PC-9 (cell line): ENCODE data around the gene TRABD2A. TPM values are rescaled to one million over a fixed set of nuclear protein-coding genes. Genes with fewer than 3 reads are reported as not detected.

Source experiments
- BruUV-seq: library from RNA; stranded (reverse); fragments of 400-500 nt; replicated peaks from 2 replicates; lab custom pipeline; 2021; lab: Mats Ljungman, UMichigan
- CTCF ChIA-PET: fragments of 300-600 bp; sonication (Branson Sonifier 250); formaldehyde crosslinking; loops from one replicate; lab custom pipeline; 2022; ENCODE audit warnings: antibody characterized with exemption; lab: Charles Lee
- POLR2A ChIA-PET: fragments of 300-600 bp; sonication (Branson Sonifier 250); formaldehyde crosslinking; loops from one replicate; lab custom pipeline; 2022; ENCODE audit warnings: antibody characterized with exemption; ENCODE audit not compliant: unreplicated experiment; lab: Charles Lee
- DNase-seq, 2 experiments: peaks; one replicate each; pipeline versions ENCODE4 v3.0.0 to v3.0.0-alpha.2; 2015 to 2022; ENCODE audit warnings: mixed read lengths in 1 of 2
- H2AFZ ChIP-seq: fragments of 200-600 bp; sonication (generic); 2 replicates; pipeline ENCODE4 v1.8.1; 2017; ENCODE audit warnings: antibody characterized with exemption
- H3F3A ChIP-seq: fragments of 200-600 bp; sonication (generic); 2 replicates; pipeline ENCODE4 v1.8.1; 2017; ENCODE audit warnings: antibody characterized with exemption, mild to moderate bottlenecking, low read depth; ENCODE audit not compliant: insufficient read depth
- H3K27ac ChIP-seq: fragments of 200-600 bp; sonication (generic); 2 replicates; pipeline ENCODE4 v1.6.1; 2016; ENCODE audit warnings: mixed run types
- H3K27me3 ChIP-seq: fragments of 200-600 bp; sonication (generic); 2 replicates; pipeline ENCODE4 v1.6.1; 2016; ENCODE audit warnings: low read depth, mixed run types; ENCODE audit not compliant: insufficient read depth
- H3K36me3 ChIP-seq: fragments of 200-600 bp; sonication (generic); 2 replicates; pipeline ENCODE4 v1.6.1; 2016; ENCODE audit warnings: low read depth, mixed run types
- H3K4me1 ChIP-seq: fragments of 200-600 bp; sonication (generic); replicated peaks from 2 replicates; pipeline ENCODE4 v1.6.1; 2016; ENCODE audit warnings: mixed run types; ENCODE audit not compliant: insufficient read depth
- H3K4me2 ChIP-seq: fragments of 200-600 bp; sonication (generic); 2 replicates; pipeline ENCODE4 v1.6.1; 2017; ENCODE audit warnings: mixed run types
- H3K4me3 ChIP-seq: fragments of 200-600 bp; sonication (generic); 2 replicates; pipeline ENCODE4 v1.6.1; 2016; ENCODE audit warnings: mixed run types
- H3K79me2 ChIP-seq: fragments of 200-600 bp; sonication (generic); 2 replicates; pipeline ENCODE4 v1.6.1; 2017; ENCODE audit warnings: low read depth, mixed run types
- H3K9me2 ChIP-seq: fragments of 200-600 bp; sonication (generic); 2 replicates; pipeline ENCODE4 v1.8.1; 2017; ENCODE audit warnings: mild to moderate bottlenecking; ENCODE audit not compliant: insufficient read depth
- H3K9me3 ChIP-seq: fragments of 200-600 bp; sonication (generic); 2 replicates; pipeline ENCODE4 v1.8.1; 2016; ENCODE audit warnings: low read depth; ENCODE audit not compliant: insufficient read depth
- H4K20me1 ChIP-seq: fragments of 200-600 bp; sonication (generic); 2 replicates; pipeline ENCODE4 v1.8.1; 2017; ENCODE audit not compliant: insufficient read depth
- CTCF ChIP-seq: fragments of 200-600 bp; sonication (generic); conservative IDR thresholded peaks from 2 replicates; pipeline ENCODE4 v1.6.1; 2017; ENCODE audit warnings: mixed run types, antibody characterized with exemption, mild to moderate bottlenecking, moderate library complexity
- EZH2 ChIP-seq: fragments of 200-600 bp; sonication (generic); IDR thresholded peaks from 2 replicates; pipeline ENCODE4 v1.8.0; 2017; ENCODE audit warnings: antibody characterized with exemption, low read depth
- intact Hi-C: fragments of 100-400 bp; cut with micrococcal nuclease; formaldehyde crosslinking; loops from one replicate; pipeline ENCODE4 v1.10.0; 2022; ENCODE audit not compliant: unreplicated experiment
- total RNA-seq: library from RNA; stranded (reverse); gene quantifications from 2 replicates; pipeline ENCODE4 v1.2.3, GENCODE V29; 2021

TRABD2A gene
- total RNA-seq, 1 experiment from 2014 or later = 2.2 TPM

- ChIA-PET POLR2A (no interaction called here), CTCF (no interaction called here)
- DNase-seq = no peak
- H3K4me2 ChIP-seq = no peak overlapping the region
- intact Hi-C loops = no loop called here
- H3K27me3 ChIP-seq = peaks cover 54% of the 10 kb centered on the region
- H3K4me3 ChIP-seq = no peak overlapping the region
- TF ChIP-seq CTCF (no peak), EZH2 (no peak)
- no peaks in the 10 kb centered on the region for H3F3A ChIP-seq
- no peak overlapping the region for H2AFZ ChIP-seq
- no peaks in the 10 kb centered on the region for H3K9me2 ChIP-seq
- H4K20me1 ChIP-seq = no peaks in the 10 kb centered on the region
- no peaks in the 10 kb centered on the region for H3K4me1 ChIP-seq
- no TSS peak for BruUV-seq
- H3K79me2 ChIP-seq = no peaks in the 10 kb centered on the region
- H3K27ac ChIP-seq = no peak overlapping the region
- no peaks in the 10 kb centered on the region for H3K36me3 ChIP-seq
- no peaks in the 10 kb centered on the region for H3K9me3 ChIP-seq
Measured at GRCh38 chr2:84851876-84852275, 29.0 kb downstream of the TRABD2A start.

GRCh38 chr2:84850471-84850870 is 30.4 kb downstream of the TRABD2A start:
- TF ChIP-seq EZH2 = no peak
- TF ChIP-seq CTCF = no peak
- H3K4me1 ChIP-seq = no peaks in the 10 kb centered on the region
- no peak overlapping the region for H3K4me2 ChIP-seq
- intact Hi-C loops = no loop called here
- no peaks in the 10 kb centered on the region for H4K20me1 ChIP-seq
- H3K9me3 ChIP-seq = no peaks in the 10 kb centered on the region
- H3K27ac ChIP-seq = no peak overlapping the region
- ChIA-PET CTCF (no interaction called here), POLR2A (no interaction called here)
- no peaks in the 10 kb centered on the region for H3F3A ChIP-seq
- no peak for DNase-seq
- H3K79me2 ChIP-seq = no peaks in the 10 kb centered on the region
- peaks cover 41% of the 10 kb centered on the region for H3K27me3 ChIP-seq
- H2AFZ ChIP-seq = no peak overlapping the region
- no TSS peak for BruUV-seq
- no peak overlapping the region for H3K4me3 ChIP-seq
- no peaks in the 10 kb centered on the region for H3K9me2 ChIP-seq
- no peaks in the 10 kb centered on the region for H3K36me3 ChIP-seq

GRCh38 chr2:84849271-84849952 is 31.5 kb downstream of the TRABD2A start:
- Histone ChIP-seq H3K27me3 (peaks cover 30% of the 10 kb centered on the region; the same call in 1 of the 2 replicates), H3K27ac (no peak overlapping the region), H3K9me2 (no peaks in the 10 kb centered on the region), H3K36me3 (no peaks in the 10 kb centered on the region), H3K4me1 (no peaks in the 10 kb centered on the region), H3K4me2 (no peak overlapping the region), H3K4me3 (no peak overlapping the region), H2AFZ (no peak overlapping the region), H4K20me1 (no peaks in the 10 kb centered on the region), H3K79me2 (no peaks in the 10 kb centered on the region), H3F3A (no peaks in the 10 kb centered on the region), H3K9me3 (no peaks in the 10 kb centered on the region)
- ChIA-PET POLR2A (no interaction called here), CTCF (no interaction called here)
- TF ChIP-seq EZH2 (no peak), CTCF (no peak)
- intact Hi-C loops = no loop called here
- no peak for DNase-seq
- no TSS peak for BruUV-seq
